Suprapubic skin (tissue), 4 donors: ENCODE results near the gene MAPK4.

Source experiments
- EP300 ChIP-seq: sonication (generic); formaldehyde crosslinking; IDR thresholded peaks from one replicate; pipeline ENCODE4 v1.6.1; 2017; ENCODE audit warnings: antibody characterized with exemption
- POLR2A ChIP-seq, 2 donors: fragments of 450-650 bp; IDR thresholded peaks; one replicate each; pipeline ENCODE4 v1.6.1; 2017; ENCODE audit warnings: antibody characterized with exemption in 2 of 2, mild to moderate bottlenecking in 2 of 2, moderate library complexity in 2 of 2
- POLR2AphosphoS5 ChIP-seq, 3 donors: sonication (generic); formaldehyde crosslinking; IDR thresholded peaks; one replicate each; pipeline ENCODE4 v1.6.1; 2017; ENCODE audit warnings: antibody characterized with exemption in 3 of 3
- TF ChIP-seq, protein P1 (sequence below), 2 donors: fragments of 200-600 bp in 1 of 2; fragments of 450-650 bp in 1 of 2; sonication (generic) in 1 of 2; IDR thresholded peaks; one replicate each; pipeline ENCODE4 v1.5.1; 2016 to 2019; ENCODE audit warnings: antibody characterized with exemption in 2 of 2, mild to moderate bottlenecking in 1 of 2, moderate library complexity in 1 of 2

- TF ChIP-seq, protein P1, sequence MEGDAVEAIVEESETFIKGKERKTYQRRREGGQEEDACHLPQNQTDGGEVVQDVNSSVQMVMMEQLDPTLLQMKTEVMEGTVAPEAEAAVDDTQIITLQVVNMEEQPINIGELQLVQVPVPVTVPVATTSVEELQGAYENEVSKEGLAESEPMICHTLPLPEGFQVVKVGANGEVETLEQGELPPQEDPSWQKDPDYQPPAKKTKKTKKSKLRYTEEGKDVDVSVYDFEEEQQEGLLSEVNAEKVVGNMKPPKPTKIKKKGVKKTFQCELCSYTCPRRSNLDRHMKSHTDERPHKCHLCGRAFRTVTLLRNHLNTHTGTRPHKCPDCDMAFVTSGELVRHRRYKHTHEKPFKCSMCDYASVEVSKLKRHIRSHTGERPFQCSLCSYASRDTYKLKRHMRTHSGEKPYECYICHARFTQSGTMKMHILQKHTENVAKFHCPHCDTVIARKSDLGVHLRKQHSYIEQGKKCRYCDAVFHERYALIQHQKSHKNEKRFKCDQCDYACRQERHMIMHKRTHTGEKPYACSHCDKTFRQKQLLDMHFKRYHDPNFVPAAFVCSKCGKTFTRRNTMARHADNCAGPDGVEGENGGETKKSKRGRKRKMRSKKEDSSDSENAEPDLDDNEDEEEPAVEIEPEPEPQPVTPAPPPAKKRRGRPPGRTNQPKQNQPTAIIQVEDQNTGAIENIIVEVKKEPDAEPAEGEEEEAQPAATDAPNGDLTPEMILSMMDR (IDR thresholded peaks at IDR 0.05), result no peak
- TF ChIP-seq POLR2A (IDR thresholded peaks at IDR 0.05) (no peak), EP300 (no peak), POLR2AphosphoS5 (IDR thresholded peaks at IDR 0.05) (no peak)
Measured at GRCh38 chr18:50769463-50769862, 209.6 kb downstream of the MAPK4 start.
